H1 (cell line): ENCODE data around the gene KPNA4. TPM values are rescaled to one million over a fixed set of nuclear protein-coding genes. Genes with fewer than 3 reads are reported as not detected.

Experiments used
- CTCF ChIA-PET: fragments of 300-600 bp; sonication (Branson Sonifier 250); formaldehyde crosslinking; loops from one replicate; lab custom pipeline; 2021; ENCODE audit not compliant: partially characterized antibody; lab: Charles Lee
- POLR2A ChIA-PET: fragments of 300-600 bp; sonication (Branson Sonifier 250); formaldehyde crosslinking; loops from one replicate; lab custom pipeline; 2021; ENCODE audit warnings: inconsistent platforms; ENCODE audit not compliant: partially characterized antibody; lab: Charles Lee
- DNase-seq, 2 experiments: peaks; one replicate each; pipeline versions ENCODE4 v3.0.0 to v3.0.0-alpha.2; 2010 to 2022; ENCODE audit warnings: low spot score in 2 of 2, low read depth in 1 of 2, mixed read lengths in 1 of 2
- FAIRE-seq: peaks from 2 replicates; lab custom pipeline; 2011; peaks lifted over from hg19 to GRCh38; lab: Jason Lieb, UNC
- H2AFZ ChIP-seq: 2 replicates; pipeline ENCODE4 v1.8.1; 2012; ENCODE audit warnings: low read length, inconsistent platforms
- H2AK5ac ChIP-seq: 2 replicates; pipeline ENCODE4 v1.6.1; 2013; ENCODE audit warnings: low read depth, low read length
- H2BK120ac ChIP-seq: replicated peaks from 2 replicates; pipeline ENCODE3; 2013; ENCODE audit warnings: low read depth, low read length, inconsistent platforms
- H2BK12ac ChIP-seq: 2 replicates; pipeline ENCODE4 v1.6.1; 2013; ENCODE audit warnings: low read depth, low read length
- H2BK15ac ChIP-seq: 2 replicates; pipeline ENCODE4 v1.6.1; 2013; ENCODE audit warnings: low read length
- H2BK20ac ChIP-seq: 2 replicates; pipeline ENCODE4 v1.6.1; 2013; ENCODE audit warnings: low read length
- H2BK5ac ChIP-seq: 2 replicates; pipeline ENCODE4 v1.6.1; 2013; ENCODE audit warnings: low read depth, low read length
- H3K14ac ChIP-seq: 2 replicates; pipeline ENCODE4 v1.6.1; 2013; ENCODE audit warnings: inconsistent platforms; ENCODE audit not compliant: insufficient read length
- H3K18ac ChIP-seq: 2 replicates; pipeline ENCODE4 v1.6.1; 2013; ENCODE audit warnings: low read length; ENCODE audit errors: extremely low read depth
- H3K23ac ChIP-seq: 2 replicates; pipeline ENCODE4 v1.6.1; 2013; ENCODE audit warnings: inconsistent platforms; ENCODE audit not compliant: insufficient read length
- H3K23me2 ChIP-seq: 2 replicates; pipeline ENCODE4 v1.6.1; 2013; ENCODE audit warnings: low read depth, low read length
- H3K27ac ChIP-seq: 2 replicates; pipeline ENCODE4 v1.6.1; 2011; ENCODE audit warnings: low read depth, low read length, inconsistent platforms
- H3K27me3 ChIP-seq, 4 experiments: replicated peaks in 1 of 4; 1 replicate in 1 of 4; 2 replicates in 3 of 4; pipeline versions ENCODE4 v1.6.1 to v1.8.1; 2011 to 2013; ENCODE audit warnings: low read length in 3 of 4, mild to moderate bottlenecking in 3 of 4, inconsistent platforms in 2 of 4, mixed read lengths in 2 of 4, moderate library complexity in 1 of 4; ENCODE audit not compliant: control insufficient read depth in 3 of 4, insufficient read depth in 3 of 4; ENCODE audit errors: extremely low read depth in 1 of 4
- H3K36me3 ChIP-seq, 4 experiments: 2 replicates each; pipeline versions ENCODE4 v1.6.1 to v1.8.1; 2011 to 2013; ENCODE audit warnings: mild to moderate bottlenecking in 4 of 4, low read length in 3 of 4, moderate library complexity in 2 of 4, control low read depth in 1 of 4, inconsistent platforms in 1 of 4; ENCODE audit not compliant: insufficient read depth in 4 of 4, control insufficient read depth in 2 of 4
- H3K4ac ChIP-seq: replicated peaks from 2 replicates; pipeline ENCODE3; 2013; ENCODE audit warnings: low read length, low read depth, mixed read lengths, inconsistent platforms; ENCODE audit not compliant: insufficient read length
- H3K4me1 ChIP-seq, 4 experiments: replicated peaks in 1 of 4; 1 replicate in 1 of 4; 2 replicates in 3 of 4; pipeline versions ENCODE4 v1.6.1 to v1.8.1; 2011 to 2013; ENCODE audit warnings: low read length in 3 of 4, inconsistent platforms in 2 of 4, mixed read lengths in 1 of 4; ENCODE audit not compliant: insufficient read depth in 4 of 4, control insufficient read depth in 3 of 4
- H3K4me2 ChIP-seq, 2 experiments: 2 replicates each; pipeline versions ENCODE4 v1.6.1 to v1.8.1; 2011 to 2013; ENCODE audit warnings: low read depth in 2 of 2, low read length in 2 of 2, control low read depth in 1 of 2, inconsistent platforms in 1 of 2, mild to moderate bottlenecking in 1 of 2; ENCODE audit not compliant: insufficient read depth in 1 of 2
- H3K4me3 ChIP-seq, 4 experiments: fragments of 200-600, 300-600 bp in 1 of 4; sonication (generic), shearing (Covaris generic), sonication (Bioruptor Twin) in 1 of 4; 2 replicates each; pipeline versions ENCODE4 v1.5.1 to v1.8.1; 2011 to 2016; ENCODE audit warnings: low read length in 4 of 4, low read depth in 3 of 4, control low read depth in 2 of 4, inconsistent platforms in 2 of 4, mild to moderate bottlenecking in 2 of 4, mixed read lengths in 1 of 4, moderate library complexity in 1 of 4; ENCODE audit not compliant: insufficient read depth in 2 of 4; ENCODE audit errors: extremely low read depth in 1 of 4
- H3K56ac ChIP-seq: replicated peaks from 2 replicates; pipeline ENCODE3; 2013; ENCODE audit warnings: low read depth, mild to moderate bottlenecking, mixed read lengths, low read length, inconsistent platforms; ENCODE audit not compliant: insufficient read length
- H3K79me1 ChIP-seq: 2 replicates; pipeline ENCODE4 v1.6.1; 2013; ENCODE audit warnings: low read depth, low read length, control low read depth
- H3K79me2 ChIP-seq, 2 experiments: 2 replicates each; pipeline versions ENCODE4 v1.6.1 to v1.8.1; 2012 to 2013; ENCODE audit warnings: low read length in 2 of 2, mild to moderate bottlenecking in 2 of 2, inconsistent platforms in 1 of 2; ENCODE audit not compliant: insufficient read depth in 2 of 2, control insufficient read depth in 1 of 2
- H3K9ac ChIP-seq, 4 experiments: replicated peaks in 1 of 4; 1 replicate in 1 of 4; 2 replicates in 3 of 4; pipeline versions ENCODE4 v1.6.1 to v1.8.1; 2011 to 2013; ENCODE audit warnings: low read depth in 3 of 4, low read length in 3 of 4, control low read depth in 2 of 4, mild to moderate bottlenecking in 2 of 4, moderate library complexity in 2 of 4, inconsistent platforms in 1 of 4; ENCODE audit errors: extremely low read depth in 1 of 4
- H3K9me3 ChIP-seq, 2 experiments: 2 replicates each; pipeline versions ENCODE4 v1.6.1 to v1.8.1; 2012 to 2013; ENCODE audit warnings: mild to moderate bottlenecking in 2 of 2, moderate library complexity in 2 of 2, control low read depth in 1 of 2, inconsistent platforms in 1 of 2, low read depth in 1 of 2, low read length in 1 of 2, mixed read lengths in 1 of 2; ENCODE audit not compliant: insufficient read depth in 2 of 2
- H4K20me1 ChIP-seq, 2 experiments: replicated peaks in 1 of 2; 2 replicates each; pipeline versions ENCODE3 to v1.8.1; 2011 to 2013; ENCODE audit warnings: inconsistent platforms in 2 of 2, low read length in 2 of 2, mild to moderate bottlenecking in 1 of 2; ENCODE audit not compliant: insufficient read depth in 2 of 2, control insufficient read depth in 1 of 2
- H4K5ac ChIP-seq: 2 replicates; pipeline ENCODE4 v1.6.1; 2013; ENCODE audit warnings: low read length, low read depth, mixed read lengths, inconsistent platforms; ENCODE audit not compliant: insufficient read length
- H4K8ac ChIP-seq: 2 replicates; pipeline ENCODE4 v1.8.0; 2013; ENCODE audit warnings: mild to moderate bottlenecking, moderate library complexity, low read length, inconsistent platforms; ENCODE audit not compliant: insufficient read depth; ENCODE audit errors: extremely low read depth
- H4K91ac ChIP-seq: replicated peaks from 2 replicates; pipeline ENCODE3; 2013; ENCODE audit warnings: low read length, mixed read lengths, inconsistent platforms; ENCODE audit not compliant: insufficient read length
- CBX5 ChIP-seq: fragments of 300-800, 300-1000 bp; sonication (generic); IDR thresholded peaks from 2 replicates; pipeline ENCODE4 v1.7.1; 2016; ENCODE audit warnings: antibody characterized with exemption, low read length, low read depth
- CTBP2 ChIP-seq: IDR thresholded peaks from 2 replicates; pipeline ENCODE4 v1.7.0; 2011; ENCODE audit warnings: borderline replicate concordance, mild to moderate bottlenecking, moderate library complexity, mixed read lengths, low read length; ENCODE audit not compliant: insufficient read depth, insufficient read length
- EZH2 ChIP-seq: fragments of 200-600 bp; sonication (generic); IDR thresholded peaks from 2 replicates; pipeline ENCODE4 v1.7.1; 2012; ENCODE audit warnings: low read depth, mild to moderate bottlenecking, moderate library complexity, low read length, inconsistent platforms; ENCODE audit not compliant: severe bottlenecking
- HDAC6 ChIP-seq: IDR thresholded peaks from one replicate; pipeline ENCODE4 v1.7.1; 2012; ENCODE audit warnings: low read depth, mild to moderate bottlenecking, inconsistent platforms, low read length, moderate library complexity
- NRF1 ChIP-seq: IDR thresholded peaks from 2 replicates; pipeline ENCODE4 v1.6.1; 2011; ENCODE audit warnings: mild to moderate bottlenecking, low read depth, low read length, improper control_type of control experiment
- SIN3A ChIP-seq, 2 experiments: IDR thresholded peaks in 1 of 2; conservative IDR thresholded peaks in 1 of 2; 2 replicates each; pipeline ENCODE4 v1.6.1; 2011 to 2012; ENCODE audit warnings: low read length in 2 of 2, improper control_type of control experiment in 1 of 2, low read depth in 1 of 2, mild to moderate bottlenecking in 1 of 2
- SRF ChIP-seq: IDR thresholded peaks from 2 replicates; pipeline ENCODE4 v1.6.1; 2011; ENCODE audit warnings: mild to moderate bottlenecking, low read depth, low read length, moderate library complexity
- ZNF274 ChIP-seq: IDR thresholded peaks from 2 replicates; pipeline ENCODE4 v1.7.0; 2012; ENCODE audit warnings: low read length, borderline replicate concordance; ENCODE audit errors: extremely low read depth
- WGBS, 2 experiments: shearing (Covaris generic) in 1 of 2; methylation state at CpG; one replicate each; pipeline versions ENCODE4 v1.1.6 to v1.1.7; 2013 to 2015; ENCODE audit warnings: low lambda C conversion rate in 2 of 2, mixed read lengths in 2 of 2, inconsistent platforms in 1 of 2, low coverage in 1 of 2, missing lambda C conversion rate in 1 of 2; ENCODE audit not compliant: insufficient replicate concordance in 2 of 2, insufficient coverage in 1 of 2, insufficient read length in 1 of 2; ENCODE audit errors: extremely low coverage in 1 of 2, missing lambda C conversion rate in 1 of 2; 5-methylcytosine and 5-hydroxymethylcytosine counted together
- polyA plus RNA-seq, 7 experiments: library from polyadenylated mRNA; depleted of rRNA in 3 of 7; stranded (reverse) in 5 of 7; unstranded in 2 of 7; fragments of >200 nt in 5 of 7; fragments of 200-250 nt in 2 of 7; gene quantifications; 1 replicate in 5 of 7; 2 replicates in 1 of 7; 4 replicates in 1 of 7; pipeline versions ENCODE4 v1.2.1 to v1.2.3, GENCODE V29; 2011 to 2013; ENCODE audit warnings: missing spikeins in 2 of 7, mixed read lengths in 2 of 7
- total RNA-seq: library from RNA; stranded (reverse); fragmentation: NEBNext Ultra II Directional; extraction: Animal tissue kit (Norgen Biotek cat#: 25700); gene quantifications from 2 replicates; pipeline ENCODE4 v1.2.1, GENCODE V29; 2021

The KPNA4 gene
- total and polyA plus RNA-seq, 2 of the 8 experiments (the other 6 are each of a cell fraction or from before 2014, with no cell fraction given), result 13.2 to 81.9 TPM

GRCh38 chr3:160448845-160449635 lies 116.3 kb downstream of the KPNA4 start:
- ChIA-PET CTCF (interaction anchor here (0.5 to 1.9 kb wide), 8 partner anchors 9 to 391 kb away, joined by 3 to 4 read pairs (median 4); no protein-coding TSS in a partner anchor), POLR2A (interaction anchor here (0.9 to 4.7 kb wide), 23 partner anchors 10 to 417 kb away, joined by 3 to 70 read pairs (median 5); partner anchors contain the start of genes C3orf80, KPNA4 and SMC4)
- Histone ChIP-seq H4K91ac (peak overlapping the region; percentile 83), H2BK15ac (peak overlapping the region; percentile 100; the same call in 1 of the 2 replicates), H2AK5ac (no peak overlapping the region), H3K23me2 (peaks cover 6% of the 10 kb centered on the region), H2BK20ac (peak overlapping the region; percentile 72; the same call in 1 of the 2 replicates), H3K36me3 (peaks cover 0 to 35% (median 7%) of the 10 kb centered on the region in 4 experiments; a peak in 4 of 8 replicates), H4K5ac (peak overlapping the region; percentile 96), H2AFZ (peak overlapping the region; percentile 77; the same call in 1 of the 2 replicates), H3K79me1 (no peaks in the 10 kb centered on the region; the same call in 1 of the 2 replicates), H3K9me3 (peaks cover 0 to 2% of the 10 kb centered on the region in 2 experiments; a peak in 2 of 4 replicates), H3K4ac (peak overlapping the region; percentile 82), H3K14ac (no peak overlapping the region), H2BK12ac (peak overlapping the region; percentile 88), H3K27me3 (no peaks in the 10 kb centered on the region), H3K9ac (peak overlapping the region; percentile 95 to 97 (median 96)), H4K20me1 (no peaks in the 10 kb centered on the region), H3K4me2 (peak overlapping the region; percentile 77 to 86), H3K27ac (peak overlapping the region; percentile 95), H2BK120ac (peak overlapping the region; percentile 62), H3K4me3 (peak overlapping the region; percentile 92 to 97 (median 94)), H3K23ac (no peak overlapping the region), H2BK5ac (peak overlapping the region; percentile 99), H3K4me1 (peaks cover 0 to 5% (median 0%) of the 10 kb centered on the region in 4 experiments; a peak in 3 of 7 replicates), H4K8ac (peak overlapping the region; percentile 96; the same call in 1 of the 2 replicates), H3K18ac (peak overlapping the region; percentile 97), H3K79me2 (peaks cover 29 to 51% of the 10 kb centered on the region in 2 experiments), H3K56ac (peak overlapping the region; percentile 98)
- no peak for FAIRE-seq
- no peak for DNase-seq
- WGBS, 2 experiments, result 2% methylated on average over 13 of the region's 26 CpGs; no CpG with 5 or more reads in 1 of the 2 experiments
- no peak for TF ChIP-seq CTBP2
- no peak for TF ChIP-seq SRF
- peak in 1 of 2 experiments; percentile 29; a peak in 1 of 4 replicates for TF ChIP-seq SIN3A (conservative IDR thresholded peaks at IDR 0.05 in 1 of 2, IDR thresholded peaks at IDR 0.05 in 1 of 2; ENCODE audit: low read depth in 1 of 2, low read length in 2 of 2)
- TF ChIP-seq EZH2, result no peak
- TF ChIP-seq NRF1, result no peak
- TF ChIP-seq ZNF274, result no peak
- TF ChIP-seq HDAC6, result no peak
- TF ChIP-seq CBX5, result no peak
